Liver (tissue), 3 donors: ENCODE data around the gene OPN1MW3.
"Not testable (repeated sequence)": the region's sequence is repeated elsewhere in the genome, so short reads cannot be mapped to it uniquely, and the experiment has no call there.

ENCODE experiments used
- CTCF ChIP-seq: fragments of 150-350 bp; IDR thresholded peaks from 2 replicates; pipeline ENCODE4 v1.5.1; 2017; ENCODE audit warnings: improper control_type of control experiment, low read depth, low read length; ENCODE audit not compliant: missing input control
- EGR1 ChIP-seq, 2 donors: IDR thresholded peaks; 2 replicates each; pipeline ENCODE4 v1.6.1; 2016 to 2018; ENCODE audit warnings: antibody characterized with exemption in 2 of 2, low read depth in 2 of 2
- FOXA1 ChIP-seq: IDR thresholded peaks from 2 replicates; pipeline ENCODE4 v1.6.1; 2016; ENCODE audit warnings: antibody characterized with exemption
- GABPA ChIP-seq, 2 donors: IDR thresholded peaks in 1 of 2; conservative IDR thresholded peaks in 1 of 2; 2 replicates each; pipeline ENCODE4 v1.6.1; 2016; ENCODE audit warnings: antibody characterized with exemption in 2 of 2, mild to moderate bottlenecking in 1 of 2, moderate library complexity in 1 of 2
- JUND ChIP-seq, 2 donors: IDR thresholded peaks; 2 replicates each; pipeline ENCODE4 v1.6.1; 2016; ENCODE audit warnings: antibody characterized with exemption in 2 of 2
- MAX ChIP-seq: IDR thresholded peaks from 2 replicates; pipeline ENCODE4 v1.6.1; 2016; ENCODE audit warnings: antibody characterized with exemption
- RAD21 ChIP-seq, 2 donors: IDR thresholded peaks; 2 replicates each; pipeline ENCODE4 v1.6.1; 2016; ENCODE audit warnings: antibody characterized with exemption in 2 of 2, mild to moderate bottlenecking in 2 of 2
- RXRA ChIP-seq, 2 donors: IDR thresholded peaks; 2 replicates each; pipeline ENCODE4 v1.6.1; 2017 to 2018; ENCODE audit warnings: antibody characterized with exemption in 2 of 2, mild to moderate bottlenecking in 1 of 2
- SP1 ChIP-seq: IDR thresholded peaks from 2 replicates; pipeline ENCODE4 v1.6.1; 2018; ENCODE audit warnings: antibody characterized with exemption, mild to moderate bottlenecking
- TAF1 ChIP-seq: conservative IDR thresholded peaks from 2 replicates; pipeline ENCODE4 v1.6.1; 2016; ENCODE audit warnings: antibody characterized with exemption, mild to moderate bottlenecking
- YY1 ChIP-seq: IDR thresholded peaks from 2 replicates; pipeline ENCODE4 v1.6.1; 2016; ENCODE audit warnings: antibody characterized with exemption, mild to moderate bottlenecking
- TF ChIP-seq, protein P1 (sequence below): IDR thresholded peaks from 2 replicates; pipeline ENCODE4 v1.6.1; 2016; ENCODE audit warnings: antibody characterized with exemption
- TF ChIP-seq, protein P2 (sequence below): IDR thresholded peaks from 2 replicates; pipeline ENCODE4 v1.6.1; 2016; ENCODE audit warnings: antibody characterized with exemption, mild to moderate bottlenecking
- TF ChIP-seq, protein P3 (sequence below): IDR thresholded peaks from 2 replicates; pipeline ENCODE4 v1.6.1; 2016; ENCODE audit warnings: antibody characterized with exemption
- donor health status: healthy.
- donor health status: healthy.

- not testable (repeated sequence) for TF ChIP-seq CTCF; TAF1; GABPA (IDR thresholded peaks at IDR 0.05 in 1 of 2, conservative IDR thresholded peaks at IDR 0.05 in 1 of 2); JUND (IDR thresholded peaks at IDR 0.05); YY1; EGR1 (IDR thresholded peaks at IDR 0.05; ENCODE audit: low read depth in 2 of 2); RAD21 (IDR thresholded peaks at IDR 0.05); MAX; SP1; RXRA (IDR thresholded peaks at IDR 0.05); FOXA1
- TF ChIP-seq, protein P1, sequence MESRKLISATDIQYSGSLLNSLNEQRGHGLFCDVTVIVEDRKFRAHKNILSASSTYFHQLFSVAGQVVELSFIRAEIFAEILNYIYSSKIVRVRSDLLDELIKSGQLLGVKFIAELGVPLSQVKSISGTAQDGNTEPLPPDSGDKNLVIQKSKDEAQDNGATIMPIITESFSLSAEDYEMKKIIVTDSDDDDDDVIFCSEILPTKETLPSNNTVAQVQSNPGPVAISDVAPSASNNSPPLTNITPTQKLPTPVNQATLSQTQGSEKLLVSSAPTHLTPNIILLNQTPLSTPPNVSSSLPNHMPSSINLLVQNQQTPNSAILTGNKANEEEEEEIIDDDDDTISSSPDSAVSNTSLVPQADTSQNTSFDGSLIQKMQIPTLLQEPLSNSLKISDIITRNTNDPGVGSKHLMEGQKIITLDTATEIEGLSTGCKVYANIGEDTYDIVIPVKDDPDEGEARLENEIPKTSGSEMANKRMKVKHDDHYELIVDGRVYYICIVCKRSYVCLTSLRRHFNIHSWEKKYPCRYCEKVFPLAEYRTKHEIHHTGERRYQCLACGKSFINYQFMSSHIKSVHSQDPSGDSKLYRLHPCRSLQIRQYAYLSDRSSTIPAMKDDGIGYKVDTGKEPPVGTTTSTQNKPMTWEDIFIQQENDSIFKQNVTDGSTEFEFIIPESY, result not testable (repeated sequence)
- TF ChIP-seq, protein P2, sequence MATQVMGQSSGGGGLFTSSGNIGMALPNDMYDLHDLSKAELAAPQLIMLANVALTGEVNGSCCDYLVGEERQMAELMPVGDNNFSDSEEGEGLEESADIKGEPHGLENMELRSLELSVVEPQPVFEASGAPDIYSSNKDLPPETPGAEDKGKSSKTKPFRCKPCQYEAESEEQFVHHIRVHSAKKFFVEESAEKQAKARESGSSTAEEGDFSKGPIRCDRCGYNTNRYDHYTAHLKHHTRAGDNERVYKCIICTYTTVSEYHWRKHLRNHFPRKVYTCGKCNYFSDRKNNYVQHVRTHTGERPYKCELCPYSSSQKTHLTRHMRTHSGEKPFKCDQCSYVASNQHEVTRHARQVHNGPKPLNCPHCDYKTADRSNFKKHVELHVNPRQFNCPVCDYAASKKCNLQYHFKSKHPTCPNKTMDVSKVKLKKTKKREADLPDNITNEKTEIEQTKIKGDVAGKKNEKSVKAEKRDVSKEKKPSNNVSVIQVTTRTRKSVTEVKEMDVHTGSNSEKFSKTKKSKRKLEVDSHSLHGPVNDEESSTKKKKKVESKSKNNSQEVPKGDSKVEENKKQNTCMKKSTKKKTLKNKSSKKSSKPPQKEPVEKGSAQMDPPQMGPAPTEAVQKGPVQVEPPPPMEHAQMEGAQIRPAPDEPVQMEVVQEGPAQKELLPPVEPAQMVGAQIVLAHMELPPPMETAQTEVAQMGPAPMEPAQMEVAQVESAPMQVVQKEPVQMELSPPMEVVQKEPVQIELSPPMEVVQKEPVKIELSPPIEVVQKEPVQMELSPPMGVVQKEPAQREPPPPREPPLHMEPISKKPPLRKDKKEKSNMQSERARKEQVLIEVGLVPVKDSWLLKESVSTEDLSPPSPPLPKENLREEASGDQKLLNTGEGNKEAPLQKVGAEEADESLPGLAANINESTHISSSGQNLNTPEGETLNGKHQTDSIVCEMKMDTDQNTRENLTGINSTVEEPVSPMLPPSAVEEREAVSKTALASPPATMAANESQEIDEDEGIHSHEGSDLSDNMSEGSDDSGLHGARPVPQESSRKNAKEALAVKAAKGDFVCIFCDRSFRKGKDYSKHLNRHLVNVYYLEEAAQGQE, result not testable (repeated sequence)
- TF ChIP-seq, protein P3, sequence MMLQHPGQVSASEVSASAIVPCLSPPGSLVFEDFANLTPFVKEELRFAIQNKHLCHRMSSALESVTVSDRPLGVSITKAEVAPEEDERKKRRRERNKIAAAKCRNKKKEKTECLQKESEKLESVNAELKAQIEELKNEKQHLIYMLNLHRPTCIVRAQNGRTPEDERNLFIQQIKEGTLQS, result not testable (repeated sequence)
Measured at GRCh38 chrX:154263072-154263471, 5.7 kb downstream of the OPN1MW3 start.
